ENCODE data around the gene SRL.

DNA sequence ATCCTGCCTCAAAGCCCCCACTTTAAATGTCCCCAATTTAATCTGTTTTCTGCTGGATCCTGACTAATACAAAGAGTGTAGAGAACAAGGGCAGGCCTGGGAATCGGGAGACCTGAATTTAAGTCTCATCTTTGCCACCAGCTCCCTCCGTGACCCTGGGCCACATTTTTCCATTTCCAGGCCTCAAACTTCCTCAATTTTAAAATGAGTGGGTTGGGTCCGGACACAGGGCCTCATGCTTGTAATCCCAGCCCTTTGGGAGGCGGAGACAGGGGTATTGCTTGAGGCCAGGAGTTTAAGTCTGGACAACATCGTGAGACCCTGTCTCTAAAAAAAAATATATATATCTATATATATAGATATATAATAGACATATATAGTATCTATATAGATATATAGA is 61.4 kb downstream of the SRL start:
- TF ChIP-seq, protein P1, sequence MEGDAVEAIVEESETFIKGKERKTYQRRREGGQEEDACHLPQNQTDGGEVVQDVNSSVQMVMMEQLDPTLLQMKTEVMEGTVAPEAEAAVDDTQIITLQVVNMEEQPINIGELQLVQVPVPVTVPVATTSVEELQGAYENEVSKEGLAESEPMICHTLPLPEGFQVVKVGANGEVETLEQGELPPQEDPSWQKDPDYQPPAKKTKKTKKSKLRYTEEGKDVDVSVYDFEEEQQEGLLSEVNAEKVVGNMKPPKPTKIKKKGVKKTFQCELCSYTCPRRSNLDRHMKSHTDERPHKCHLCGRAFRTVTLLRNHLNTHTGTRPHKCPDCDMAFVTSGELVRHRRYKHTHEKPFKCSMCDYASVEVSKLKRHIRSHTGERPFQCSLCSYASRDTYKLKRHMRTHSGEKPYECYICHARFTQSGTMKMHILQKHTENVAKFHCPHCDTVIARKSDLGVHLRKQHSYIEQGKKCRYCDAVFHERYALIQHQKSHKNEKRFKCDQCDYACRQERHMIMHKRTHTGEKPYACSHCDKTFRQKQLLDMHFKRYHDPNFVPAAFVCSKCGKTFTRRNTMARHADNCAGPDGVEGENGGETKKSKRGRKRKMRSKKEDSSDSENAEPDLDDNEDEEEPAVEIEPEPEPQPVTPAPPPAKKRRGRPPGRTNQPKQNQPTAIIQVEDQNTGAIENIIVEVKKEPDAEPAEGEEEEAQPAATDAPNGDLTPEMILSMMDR (IDR thresholded peaks at IDR 0.05) = no peak
- no peak for TF ChIP-seq RELA (CRISPR knock-in tag; IDR thresholded peaks at IDR 0.05; ENCODE audit: borderline replicate concordance)
- TF ChIP-seq, protein P2, sequence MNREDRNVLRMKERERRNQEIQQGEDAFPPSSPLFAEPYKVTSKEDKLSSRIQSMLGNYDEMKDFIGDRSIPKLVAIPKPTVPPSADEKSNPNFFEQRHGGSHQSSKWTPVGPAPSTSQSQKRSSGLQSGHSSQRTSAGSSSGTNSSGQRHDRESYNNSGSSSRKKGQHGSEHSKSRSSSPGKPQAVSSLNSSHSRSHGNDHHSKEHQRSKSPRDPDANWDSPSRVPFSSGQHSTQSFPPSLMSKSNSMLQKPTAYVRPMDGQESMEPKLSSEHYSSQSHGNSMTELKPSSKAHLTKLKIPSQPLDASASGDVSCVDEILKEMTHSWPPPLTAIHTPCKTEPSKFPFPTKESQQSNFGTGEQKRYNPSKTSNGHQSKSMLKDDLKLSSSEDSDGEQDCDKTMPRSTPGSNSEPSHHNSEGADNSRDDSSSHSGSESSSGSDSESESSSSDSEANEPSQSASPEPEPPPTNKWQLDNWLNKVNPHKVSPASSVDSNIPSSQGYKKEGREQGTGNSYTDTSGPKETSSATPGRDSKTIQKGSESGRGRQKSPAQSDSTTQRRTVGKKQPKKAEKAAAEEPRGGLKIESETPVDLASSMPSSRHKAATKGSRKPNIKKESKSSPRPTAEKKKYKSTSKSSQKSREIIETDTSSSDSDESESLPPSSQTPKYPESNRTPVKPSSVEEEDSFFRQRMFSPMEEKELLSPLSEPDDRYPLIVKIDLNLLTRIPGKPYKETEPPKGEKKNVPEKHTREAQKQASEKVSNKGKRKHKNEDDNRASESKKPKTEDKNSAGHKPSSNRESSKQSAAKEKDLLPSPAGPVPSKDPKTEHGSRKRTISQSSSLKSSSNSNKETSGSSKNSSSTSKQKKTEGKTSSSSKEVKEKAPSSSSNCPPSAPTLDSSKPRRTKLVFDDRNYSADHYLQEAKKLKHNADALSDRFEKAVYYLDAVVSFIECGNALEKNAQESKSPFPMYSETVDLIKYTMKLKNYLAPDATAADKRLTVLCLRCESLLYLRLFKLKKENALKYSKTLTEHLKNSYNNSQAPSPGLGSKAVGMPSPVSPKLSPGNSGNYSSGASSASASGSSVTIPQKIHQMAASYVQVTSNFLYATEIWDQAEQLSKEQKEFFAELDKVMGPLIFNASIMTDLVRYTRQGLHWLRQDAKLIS (CRISPR knock-in tag; IDR thresholded peaks at IDR 0.05; ENCODE audit: borderline replicate concordance) = no peak
- no peak for TF ChIP-seq TEAD4 (CRISPR knock-in tag; IDR thresholded peaks at IDR 0.05)
- no peak for TF ChIP-seq ZNF317 (CRISPR knock-in tag; IDR thresholded peaks at IDR 0.05; ENCODE audit: borderline replicate concordance, low read depth)
- TF ChIP-seq ZBTB21 (CRISPR knock-in tag; IDR thresholded peaks at IDR 0.05; ENCODE audit: borderline replicate concordance) = no peak
- TF ChIP-seq NFYB (CRISPR knock-in tag; conservative IDR thresholded peaks at IDR 0.05; ENCODE audit: low read depth) = no peak
- no peak for TF ChIP-seq ZNF121 (CRISPR knock-in tag; IDR thresholded peaks at IDR 0.05)
- TF ChIP-seq, protein P3, sequence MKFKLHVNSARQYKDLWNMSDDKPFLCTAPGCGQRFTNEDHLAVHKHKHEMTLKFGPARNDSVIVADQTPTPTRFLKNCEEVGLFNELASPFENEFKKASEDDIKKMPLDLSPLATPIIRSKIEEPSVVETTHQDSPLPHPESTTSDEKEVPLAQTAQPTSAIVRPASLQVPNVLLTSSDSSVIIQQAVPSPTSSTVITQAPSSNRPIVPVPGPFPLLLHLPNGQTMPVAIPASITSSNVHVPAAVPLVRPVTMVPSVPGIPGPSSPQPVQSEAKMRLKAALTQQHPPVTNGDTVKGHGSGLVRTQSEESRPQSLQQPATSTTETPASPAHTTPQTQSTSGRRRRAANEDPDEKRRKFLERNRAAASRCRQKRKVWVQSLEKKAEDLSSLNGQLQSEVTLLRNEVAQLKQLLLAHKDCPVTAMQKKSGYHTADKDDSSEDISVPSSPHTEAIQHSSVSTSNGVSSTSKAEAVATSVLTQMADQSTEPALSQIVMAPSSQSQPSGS (CRISPR knock-in tag; IDR thresholded peaks at IDR 0.05; ENCODE audit: borderline replicate concordance, low read depth) = no peak
- TF ChIP-seq, protein P4, sequence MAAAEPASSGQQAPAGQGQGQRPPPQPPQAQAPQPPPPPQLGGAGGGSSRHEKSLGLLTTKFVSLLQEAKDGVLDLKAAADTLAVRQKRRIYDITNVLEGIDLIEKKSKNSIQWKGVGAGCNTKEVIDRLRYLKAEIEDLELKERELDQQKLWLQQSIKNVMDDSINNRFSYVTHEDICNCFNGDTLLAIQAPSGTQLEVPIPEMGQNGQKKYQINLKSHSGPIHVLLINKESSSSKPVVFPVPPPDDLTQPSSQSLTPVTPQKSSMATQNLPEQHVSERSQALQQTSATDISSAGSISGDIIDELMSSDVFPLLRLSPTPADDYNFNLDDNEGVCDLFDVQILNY (CRISPR knock-in tag; IDR thresholded peaks at IDR 0.05) = no peak
- no peak for TF ChIP-seq SP1 (CRISPR knock-in tag; conservative IDR thresholded peaks at IDR 0.05)
